Natural killer cell (primary cell): ENCODE data around the gene POLR3GL. TPM values are rescaled to one million over a fixed set of nuclear protein-coding genes. Genes with fewer than 3 reads are reported as not detected.

ENCODE experiments used
- total RNA-seq, 4 donors: library from RNA; stranded (reverse); fragments of 120-200 nt in 1 of 4; gene quantifications; one replicate each; pipeline versions ENCODE4 v1.2.3 to v1.2.4, GENCODE V29; 2013 to 2022

The POLR3GL gene
- total RNA-seq, 3 donors from 2014 or later (not counting 1 experiment from before 2014, with no cell fraction given) = 34.9 to 37.5 (median 37.4) TPM

Other genes starting within 250 kb of the POLR3GL start
- gene CD160, start 245.2 kb upstream of the POLR3GL start, total RNA-seq = 100 to 1,000 TPM in 1 of 3 donors, 10 to 100 TPM in 2; 77.7 to 150 (median 83.4) TPM
- 10 to 100 TPM; 26.7 to 31.8 (median 30.8) TPM for gene RNF115, start 140.6 kb upstream of the POLR3GL start, total RNA-seq
- gene POLR3C, start 140.5 kb upstream of the POLR3GL start, total RNA-seq = 10 to 100 TPM; 26.4 to 37.2 (median 27.5) TPM
- gene NUDT17, start 119.1 kb upstream of the POLR3GL start, total RNA-seq = 1 to 10 TPM; 3.3 to 4.9 (median 3.4) TPM
- 10 to 100 TPM; 40.1 to 53.3 (median 51.0) TPM for gene PIAS3, start 105.6 kb upstream of the POLR3GL start, total RNA-seq
- gene ANKRD35, start 78.8 kb upstream of the POLR3GL start, total RNA-seq = under 1 TPM; 0.14 to 0.23 (median 0.23) TPM
- 1 to 10 TPM in 2 of 3 donors, under 1 TPM in 1; 0.61 to 1.7 (median 1.1) TPM for gene ITGA10, start 54.6 kb upstream of the POLR3GL start, total RNA-seq
- 10 to 100 TPM; 20.6 to 26.0 (median 24.9) TPM for gene PEX11B, start 46.0 kb upstream of the POLR3GL start, total RNA-seq
- 100 to 1,000 TPM; 172 to 204 (median 200) TPM for gene RBM8A, start 37.2 kb upstream of the POLR3GL start, total RNA-seq
- gene LIX1L, start 6.7 kb upstream of the POLR3GL start, total RNA-seq = 10 to 100 TPM; 33.4 to 41.3 (median 38.2) TPM
- 1 to 10 TPM; 1.4 to 1.9 (median 1.4) TPM for gene ANKRD34A, start 115 bp upstream of the POLR3GL start, total RNA-seq
- gene TXNIP, start 31.9 kb downstream of the POLR3GL start, total RNA-seq = 1,000 to 10,000 TPM in 2 of 3 donors, 100 to 1,000 TPM in 1; 984 to 1,724 (median 1,422) TPM
- not detected for gene HJV, start 57.0 kb downstream of the POLR3GL start, total RNA-seq
- gene NBPF10, start 180.1 kb downstream of the POLR3GL start, total RNA-seq = 1 to 10 TPM; 4.9 TPM